GM18517 (cell line): ENCODE results near the gene LHFPL6.
"Not testable (repeated sequence)": the region's sequence is repeated elsewhere in the genome, so short reads cannot be mapped to it uniquely, and the experiment has no call there.

Experiments used
- ATAC-seq: cut with Tn5 transposase; IDR thresholded peaks from one replicate; pipeline ENCODE4 v1.9.1; 2021; ENCODE audit warnings: mild to moderate bottlenecking, moderate library complexity; ENCODE audit not compliant: unreplicated experiment

LHFPL6 gene

GRCh38 chr13:39364947-39365468 is 238.0 kb downstream of the LHFPL6 start:
- no peak for ATAC-seq

GRCh38 chr13:39363382-39363772 is 239.6 kb downstream of the LHFPL6 start:
- ATAC-seq = no peak

GRCh38 chr13:39362652-39363381 is 240.2 kb downstream of the LHFPL6 start:
- no peak for ATAC-seq

GRCh38 chr13:39353988-39354387 is 249.0 kb downstream of the LHFPL6 start:
- no peak for ATAC-seq

GRCh38 chr13:39350461-39350881 is 252.5 kb downstream of the LHFPL6 start:
- no peak for ATAC-seq

GRCh38 chr13:39349391-39349960 is 253.5 kb downstream of the LHFPL6 start:
- ATAC-seq = no peak

GRCh38 chr13:39347926-39348901 is 254.8 kb downstream of the LHFPL6 start:
- ATAC-seq = peak; percentile 63

- ATAC-seq = no peak
Observed at GRCh38 chr13:39345982-39346381, 257.0 kb downstream of the LHFPL6 start.

- ATAC-seq = no peak
Observed at GRCh38 chr13:39341251-39341650, 261.7 kb downstream of the LHFPL6 start.

GRCh38 chr13:39338114-39338513 is 264.9 kb downstream of the LHFPL6 start:
- ATAC-seq = not testable (repeated sequence)

GRCh38 chr13:39336937-39337336 is 266.1 kb downstream of the LHFPL6 start:
- no peak for ATAC-seq

GRCh38 chr13:39336207-39336606 is 266.8 kb downstream of the LHFPL6 start:
- no peak for ATAC-seq

- ATAC-seq = no peak
Observed at GRCh38 chr13:39335721-39336120, 267.3 kb downstream of the LHFPL6 start.

- no peak for ATAC-seq
Observed at GRCh38 chr13:39330504-39330903, 272.5 kb downstream of the LHFPL6 start.

GRCh38 chr13:39329182-39329639 is 273.8 kb downstream of the LHFPL6 start:
- ATAC-seq = no peak

- ATAC-seq = no peak
Observed at GRCh38 chr13:39327172-39327479, 275.9 kb downstream of the LHFPL6 start.

GRCh38 chr13:39326469-39327171 is 276.4 kb downstream of the LHFPL6 start:
- ATAC-seq = no peak

GRCh38 chr13:39324806-39325311 is 278.1 kb downstream of the LHFPL6 start:
- no peak for ATAC-seq

GRCh38 chr13:39322836-39323585 is 280.0 kb downstream of the LHFPL6 start:
- ATAC-seq = no peak

GRCh38 chr13:39321574-39321973 is 281.4 kb downstream of the LHFPL6 start:
- ATAC-seq = no peak
